HEK293 (cell line): ENCODE data around the gene PTPRCAP.

Experiments
- GLIS1 ChIP-seq: fragments of 450-650 bp; formaldehyde crosslinking; IDR thresholded peaks from 2 replicates; pipeline ENCODE4 v1.5.1; 2016; ENCODE audit warnings: missing biosample characterization, missing genetic modification characterization
- HOXC10 ChIP-seq: sonication (generic); formaldehyde crosslinking; IDR thresholded peaks from 2 replicates; pipeline ENCODE4 v1.8.1; 2023; ENCODE audit warnings: mild to moderate bottlenecking, missing genetic modification reagents
- KLF8 ChIP-seq: fragments of 450-650 bp; formaldehyde crosslinking; IDR thresholded peaks from 2 replicates; pipeline ENCODE4 v1.5.1; 2016; ENCODE audit warnings: missing biosample characterization, missing genetic modification characterization
- KLF9 ChIP-seq: fragments of 450-650 bp; formaldehyde crosslinking; IDR thresholded peaks from 2 replicates; pipeline ENCODE4 v1.5.1; 2016; ENCODE audit warnings: missing biosample characterization, missing genetic modification characterization, low read depth
- RBAK ChIP-seq: fragments of 450-650 bp; formaldehyde crosslinking; IDR thresholded peaks from 2 replicates; pipeline ENCODE4 v1.5.1; 2016; ENCODE audit warnings: missing biosample characterization, missing genetic modification characterization
- SCRT2 ChIP-seq: fragments of 450-650 bp; formaldehyde crosslinking; IDR thresholded peaks from 2 replicates; pipeline ENCODE4 v1.5.1; 2016; ENCODE audit warnings: missing biosample characterization, missing genetic modification characterization
- SETDB1 ChIP-seq: IDR thresholded peaks from one replicate; pipeline ENCODE4 v1.6.1; 2017; ENCODE audit warnings: mild to moderate bottlenecking, low read length, moderate library complexity, mixed read lengths; ENCODE audit not compliant: insufficient read length
- SP2 ChIP-seq: fragments of 450-650 bp; formaldehyde crosslinking; IDR thresholded peaks from 2 replicates; pipeline ENCODE4 v1.5.1; 2016; ENCODE audit warnings: missing biosample characterization, missing genetic modification characterization
- TCF7L2 ChIP-seq: IDR thresholded peaks from 2 replicates; pipeline ENCODE4 v1.6.1; 2011; ENCODE audit warnings: low read depth, mild to moderate bottlenecking, inconsistent platforms, low read length, moderate library complexity, borderline replicate concordance
- YY2 ChIP-seq: fragments of 450-650 bp; formaldehyde crosslinking; IDR thresholded peaks from 2 replicates; pipeline ENCODE4 v1.5.1; 2016; ENCODE audit warnings: missing biosample characterization, missing genetic modification characterization
- ZBTB17 ChIP-seq: fragments of 450-650 bp; formaldehyde crosslinking; IDR thresholded peaks from 2 replicates; pipeline ENCODE4 v1.5.1; 2016; ENCODE audit warnings: missing biosample characterization, missing genetic modification characterization
- ZBTB48 ChIP-seq: fragments of 450-650 bp; formaldehyde crosslinking; IDR thresholded peaks from 2 replicates; pipeline ENCODE4 v1.5.1; 2016; ENCODE audit warnings: missing biosample characterization, missing genetic modification characterization
- ZNF169 ChIP-seq: fragments of 450-650 bp; formaldehyde crosslinking; IDR thresholded peaks from 2 replicates; pipeline ENCODE4 v1.5.1; 2016; ENCODE audit warnings: missing biosample characterization, missing genetic modification characterization
- ZNF184 ChIP-seq: fragments of 450-650 bp; IDR thresholded peaks from 2 replicates; pipeline ENCODE4 v1.5.1; 2018; ENCODE audit warnings: missing biosample characterization, mild to moderate bottlenecking, missing genetic modification characterization
- ZNF19 ChIP-seq: fragments of 450-650 bp; formaldehyde crosslinking; IDR thresholded peaks from 2 replicates; pipeline ENCODE4; 2016; ENCODE audit warnings: missing biosample characterization, missing genetic modification characterization, low read depth
- ZNF404 ChIP-seq: fragments of 450-650 bp; formaldehyde crosslinking; IDR thresholded peaks from 2 replicates; pipeline ENCODE4 v1.5.1; 2017; ENCODE audit warnings: missing biosample characterization, missing genetic modification characterization
- ZNF433 ChIP-seq: fragments of 450-650 bp; formaldehyde crosslinking; IDR thresholded peaks from 2 replicates; pipeline ENCODE4 v1.5.1; 2016; ENCODE audit warnings: missing biosample characterization, missing genetic modification characterization, low read depth
- ZNF530 ChIP-seq: fragments of 450-650 bp; formaldehyde crosslinking; IDR thresholded peaks from 2 replicates; pipeline ENCODE4 v1.5.1; 2016; ENCODE audit warnings: low read depth, missing biosample characterization, missing genetic modification characterization
- ZNF544 ChIP-seq: fragments of 450-650 bp; formaldehyde crosslinking; IDR thresholded peaks from 2 replicates; pipeline ENCODE4 v1.5.0; 2017; ENCODE audit warnings: missing biosample characterization, missing genetic modification characterization
- ZNF558 ChIP-seq: fragments of 450-650 bp; formaldehyde crosslinking; IDR thresholded peaks from 2 replicates; pipeline ENCODE4 v1.5.1; 2016; ENCODE audit warnings: missing biosample characterization, missing genetic modification characterization
- ZNF585B ChIP-seq: fragments of 450-650 bp; formaldehyde crosslinking; IDR thresholded peaks from 2 replicates; pipeline ENCODE4 v1.5.1; 2016; ENCODE audit warnings: missing biosample characterization, missing genetic modification characterization
- ZNF600 ChIP-seq: fragments of 450-650 bp; formaldehyde crosslinking; IDR thresholded peaks from 2 replicates; pipeline ENCODE4 v1.5.1; 2016; ENCODE audit warnings: missing biosample characterization, missing genetic modification characterization
- ZNF670 ChIP-seq: fragments of 450-650 bp; formaldehyde crosslinking; IDR thresholded peaks from 2 replicates; pipeline ENCODE4 v1.5.1; 2016; ENCODE audit warnings: missing biosample characterization, missing genetic modification characterization, low read depth
- ZNF830 ChIP-seq: fragments of 450-650 bp; IDR thresholded peaks from 2 replicates; pipeline ENCODE4 v1.5.0; 2018; ENCODE audit warnings: missing biosample characterization, missing genetic modification characterization, low read depth, mild to moderate bottlenecking, moderate library complexity
- ZSCAN23 ChIP-seq: fragments of 450-650 bp; formaldehyde crosslinking; IDR thresholded peaks from 2 replicates; pipeline ENCODE4 v1.5.1; 2016; ENCODE audit warnings: missing biosample characterization, missing genetic modification characterization
- TF ChIP-seq, protein P1 (sequence below): fragments of 450-650 bp; formaldehyde crosslinking; IDR thresholded peaks from 2 replicates; pipeline ENCODE4 v1.5.1; 2016; ENCODE audit warnings: missing biosample characterization, missing genetic modification characterization
- TF ChIP-seq, protein P2 (sequence below): fragments of 450-650 bp; formaldehyde crosslinking; IDR thresholded peaks from 2 replicates; pipeline ENCODE4 v1.5.1; 2016; ENCODE audit warnings: missing biosample characterization, missing genetic modification characterization, low read depth
- TF ChIP-seq, protein P3 (sequence below): fragments of 450-650 bp; formaldehyde crosslinking; conservative IDR thresholded peaks from 2 replicates; pipeline ENCODE4 v1.5.1; 2016; ENCODE audit warnings: low read depth, missing biosample characterization, missing genetic modification characterization
- TF ChIP-seq, protein P4 (sequence below): fragments of 450-650 bp; formaldehyde crosslinking; IDR thresholded peaks from 2 replicates; pipeline ENCODE4 v1.5.1; 2016; ENCODE audit warnings: missing biosample characterization, missing genetic modification characterization

PTPRCAP gene

DNA sequence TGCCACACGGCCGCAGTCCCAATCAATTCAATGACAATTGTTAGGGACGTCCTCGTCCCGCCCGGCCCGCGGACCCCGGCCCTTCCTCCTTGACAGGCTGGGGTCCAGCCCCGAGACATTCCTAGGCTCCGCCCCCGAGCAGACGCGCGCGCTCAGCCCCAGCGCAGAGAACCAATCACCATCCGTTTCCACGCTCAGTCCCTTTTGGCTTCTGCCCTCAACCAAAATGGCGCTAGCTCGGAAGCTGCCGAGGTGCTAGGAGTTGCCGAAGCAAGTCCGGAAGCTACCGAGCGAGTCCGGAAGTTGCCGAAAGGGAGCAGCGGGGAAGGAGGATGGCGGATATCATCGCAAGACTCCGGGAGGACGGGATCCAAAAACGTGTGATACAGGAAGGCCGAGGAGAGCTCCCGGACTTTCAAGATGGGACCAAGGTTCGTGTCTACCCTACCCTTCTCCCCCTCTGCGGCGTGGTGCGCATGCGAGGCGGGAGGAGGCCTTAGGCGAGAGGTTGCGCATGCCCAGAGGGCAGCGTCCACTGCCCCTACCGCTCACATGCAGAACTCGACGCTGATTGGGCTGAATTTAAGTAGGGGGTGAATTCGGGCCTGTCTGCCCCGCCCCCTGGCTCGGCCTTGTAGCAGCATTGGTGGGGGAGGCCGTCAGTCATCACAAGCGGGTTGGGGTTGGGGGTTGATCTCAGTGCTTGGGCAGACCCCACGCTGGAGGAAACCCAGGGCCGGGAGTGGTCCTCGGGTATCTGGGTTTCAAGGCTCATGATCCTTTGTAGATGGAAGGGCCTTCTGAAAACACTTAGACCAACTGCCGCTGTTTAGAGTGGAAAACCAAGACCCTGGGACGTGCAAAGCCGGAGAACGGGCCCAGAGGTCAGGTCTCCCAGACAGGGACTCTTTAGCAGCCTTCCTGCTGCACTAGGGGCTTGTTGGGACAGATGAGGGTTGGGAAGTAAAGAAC is 45.6 kb upstream of the PTPRCAP start, which contains the start of gene AIP (continued):
- TF ChIP-seq ZBTB17 (tag by site-specific recombination) (peak; percentile 93), ZNF530 (no peak), KLF9 (tag by site-specific recombination) (no peak), ZNF19 (tag by site-specific recombination) (no peak), HOXC10 (no peak), TCF7L2 (no peak), ZNF169 (tag by site-specific recombination) (no peak), ZBTB48 (tag by site-specific recombination) (peak; percentile 64), SP2 (tag by site-specific recombination) (peak; percentile 82), RBAK (no peak), GLIS1 (no peak), YY2 (tag by site-specific recombination) (peak; percentile 87), ZNF558 (no peak), ZNF404 (tag by site-specific recombination) (no peak), ZSCAN23 (tag by site-specific recombination) (no peak), KLF8 (tag by site-specific recombination) (0 out of 2 replicates have a peak, but pooled peaks have one; percentile 10), ZNF585B (no peak), SCRT2 (tag by site-specific recombination) (no peak), ZNF670 (tag by site-specific recombination) (no peak), ZNF544 (no peak), ZNF830 (tag by site-specific recombination) (no peak), ZNF184 (no peak), ZNF600 (tag by site-specific recombination) (no peak), SETDB1 (peak; percentile 91), ZNF433 (tag by site-specific recombination) (no peak)
- TF ChIP-seq, protein P1, sequence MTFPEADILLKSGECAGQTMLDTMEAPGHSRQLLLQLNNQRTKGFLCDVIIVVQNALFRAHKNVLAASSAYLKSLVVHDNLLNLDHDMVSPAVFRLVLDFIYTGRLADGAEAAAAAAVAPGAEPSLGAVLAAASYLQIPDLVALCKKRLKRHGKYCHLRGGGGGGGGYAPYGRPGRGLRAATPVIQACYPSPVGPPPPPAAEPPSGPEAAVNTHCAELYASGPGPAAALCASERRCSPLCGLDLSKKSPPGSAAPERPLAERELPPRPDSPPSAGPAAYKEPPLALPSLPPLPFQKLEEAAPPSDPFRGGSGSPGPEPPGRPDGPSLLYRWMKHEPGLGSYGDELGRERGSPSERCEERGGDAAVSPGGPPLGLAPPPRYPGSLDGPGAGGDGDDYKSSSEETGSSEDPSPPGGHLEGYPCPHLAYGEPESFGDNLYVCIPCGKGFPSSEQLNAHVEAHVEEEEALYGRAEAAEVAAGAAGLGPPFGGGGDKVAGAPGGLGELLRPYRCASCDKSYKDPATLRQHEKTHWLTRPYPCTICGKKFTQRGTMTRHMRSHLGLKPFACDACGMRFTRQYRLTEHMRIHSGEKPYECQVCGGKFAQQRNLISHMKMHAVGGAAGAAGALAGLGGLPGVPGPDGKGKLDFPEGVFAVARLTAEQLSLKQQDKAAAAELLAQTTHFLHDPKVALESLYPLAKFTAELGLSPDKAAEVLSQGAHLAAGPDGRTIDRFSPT: no peak
- TF ChIP-seq, protein P2, sequence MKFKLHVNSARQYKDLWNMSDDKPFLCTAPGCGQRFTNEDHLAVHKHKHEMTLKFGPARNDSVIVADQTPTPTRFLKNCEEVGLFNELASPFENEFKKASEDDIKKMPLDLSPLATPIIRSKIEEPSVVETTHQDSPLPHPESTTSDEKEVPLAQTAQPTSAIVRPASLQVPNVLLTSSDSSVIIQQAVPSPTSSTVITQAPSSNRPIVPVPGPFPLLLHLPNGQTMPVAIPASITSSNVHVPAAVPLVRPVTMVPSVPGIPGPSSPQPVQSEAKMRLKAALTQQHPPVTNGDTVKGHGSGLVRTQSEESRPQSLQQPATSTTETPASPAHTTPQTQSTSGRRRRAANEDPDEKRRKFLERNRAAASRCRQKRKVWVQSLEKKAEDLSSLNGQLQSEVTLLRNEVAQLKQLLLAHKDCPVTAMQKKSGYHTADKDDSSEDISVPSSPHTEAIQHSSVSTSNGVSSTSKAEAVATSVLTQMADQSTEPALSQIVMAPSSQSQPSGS: no peak
- TF ChIP-seq, protein P3, sequence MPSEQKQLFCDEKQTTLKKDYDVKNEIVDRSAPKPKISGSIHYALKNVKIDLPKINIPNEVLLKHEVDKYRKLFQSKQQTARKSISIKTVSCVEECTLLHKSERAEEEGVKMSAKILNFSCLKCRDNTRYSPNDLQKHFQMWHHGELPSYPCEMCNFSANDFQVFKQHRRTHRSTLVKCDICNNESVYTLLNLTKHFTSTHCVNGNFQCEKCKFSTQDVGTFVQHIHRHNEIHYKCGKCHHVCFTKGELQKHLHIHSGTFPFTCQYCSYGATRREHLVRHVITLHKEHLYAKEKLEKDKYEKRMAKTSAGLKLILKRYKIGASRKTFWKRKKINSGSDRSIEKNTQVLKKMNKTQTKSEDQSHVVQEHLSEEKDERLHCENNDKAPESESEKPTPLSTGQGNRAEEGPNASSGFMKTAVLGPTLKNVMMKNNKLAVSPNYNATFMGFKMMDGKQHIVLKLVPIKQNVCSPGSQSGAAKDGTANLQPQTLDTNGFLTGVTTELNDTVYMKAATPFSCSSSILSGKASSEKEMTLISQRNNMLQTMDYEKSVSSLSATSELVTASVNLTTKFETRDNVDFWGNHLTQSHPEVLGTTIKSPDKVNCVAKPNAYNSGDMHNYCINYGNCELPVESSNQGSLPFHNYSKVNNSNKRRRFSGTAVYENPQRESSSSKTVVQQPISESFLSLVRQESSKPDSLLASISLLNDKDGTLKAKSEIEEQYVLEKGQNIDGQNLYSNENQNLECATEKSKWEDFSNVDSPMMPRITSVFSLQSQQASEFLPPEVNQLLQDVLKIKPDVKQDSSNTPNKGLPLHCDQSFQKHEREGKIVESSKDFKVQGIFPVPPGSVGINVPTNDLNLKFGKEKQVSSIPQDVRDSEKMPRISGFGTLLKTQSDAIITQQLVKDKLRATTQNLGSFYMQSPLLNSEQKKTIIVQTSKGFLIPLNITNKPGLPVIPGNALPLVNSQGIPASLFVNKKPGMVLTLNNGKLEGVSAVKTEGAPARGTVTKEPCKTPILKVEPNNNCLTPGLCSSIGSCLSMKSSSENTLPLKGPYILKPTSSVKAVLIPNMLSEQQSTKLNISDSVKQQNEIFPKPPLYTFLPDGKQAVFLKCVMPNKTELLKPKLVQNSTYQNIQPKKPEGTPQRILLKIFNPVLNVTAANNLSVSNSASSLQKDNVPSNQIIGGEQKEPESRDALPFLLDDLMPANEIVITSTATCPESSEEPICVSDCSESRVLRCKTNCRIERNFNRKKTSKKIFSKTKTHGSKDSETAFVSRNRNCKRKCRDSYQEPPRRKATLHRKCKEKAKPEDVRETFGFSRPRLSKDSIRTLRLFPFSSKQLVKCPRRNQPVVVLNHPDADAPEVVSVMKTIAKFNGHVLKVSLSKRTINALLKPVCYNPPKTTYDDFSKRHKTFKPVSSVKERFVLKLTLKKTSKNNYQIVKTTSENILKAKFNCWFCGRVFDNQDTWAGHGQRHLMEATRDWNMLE: peak; percentile 26; the same call in 1 of the 2 replicates
- TF ChIP-seq, protein P4, sequence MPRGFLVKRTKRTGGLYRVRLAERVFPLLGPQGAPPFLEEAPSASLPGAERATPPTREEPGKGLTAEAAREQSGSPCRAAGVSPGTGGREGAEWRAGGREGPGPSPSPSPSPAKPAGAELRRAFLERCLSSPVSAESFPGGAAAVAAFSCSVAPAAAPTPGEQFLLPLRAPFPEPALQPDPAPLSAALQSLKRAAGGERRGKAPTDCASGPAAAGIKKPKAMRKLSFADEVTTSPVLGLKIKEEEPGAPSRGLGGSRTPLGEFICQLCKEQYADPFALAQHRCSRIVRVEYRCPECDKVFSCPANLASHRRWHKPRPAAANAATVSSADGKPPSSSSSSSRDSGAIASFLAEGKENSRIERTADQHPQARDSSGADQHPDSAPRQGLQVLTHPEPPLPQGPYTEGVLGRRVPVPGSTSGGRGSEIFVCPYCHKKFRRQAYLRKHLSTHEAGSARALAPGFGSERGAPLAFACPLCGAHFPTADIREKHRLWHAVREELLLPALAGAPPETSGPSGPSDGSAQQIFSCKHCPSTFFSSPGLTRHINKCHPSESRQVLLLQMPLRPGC (tag by site-specific recombination): no peak
